Omental fat pad (tissue), 4 donors: ENCODE results near the gene TCEANC. TPM values are rescaled to one million over a fixed set of nuclear protein-coding genes. Genes with fewer than 3 reads are reported as not detected.

Source experiments
- ATAC-seq: fragments of 150-250 bp; one replicate; pipeline ENCODE4 v1.9.1; 2016; ENCODE audit warnings: mild to moderate bottlenecking, moderate library complexity; ENCODE audit not compliant: low FRiP score
- DNase-seq: peaks from one replicate; pipeline ENCODE4 v3.0.0-alpha.2; 2019; ENCODE audit warnings: low spot score
- CTCF ChIP-seq, 3 donors: fragments of 450-650 bp; IDR thresholded peaks; one replicate each; pipeline ENCODE4 v1.5.1; 2016 to 2017; ENCODE audit warnings: antibody characterized with exemption in 3 of 3, mild to moderate bottlenecking in 3 of 3, moderate library complexity in 2 of 3
- total RNA-seq, 4 donors: library from RNA; depleted of rRNA; stranded (reverse); fragments of >200 nt; gene quantifications; one replicate each; pipeline ENCODE4 v1.1.0, GENCODE V29; 2016

Gene TCEANC
- total RNA-seq, 4 donors from 2014 or later: 2.4 to 3.9 (median 3.6) TPM

- DNase-seq: no peak
- no peak for ATAC-seq
- no peak for TF ChIP-seq CTCF (IDR thresholded peaks at IDR 0.05)
These were observed 2.7 kb downstream of the TCEANC start for GRCh38 chrX:13655674-13656073.

- DNase-seq: no peak
- no peak for ATAC-seq
- peak in 1 of 3 donors; percentile 20 for TF ChIP-seq CTCF (IDR thresholded peaks at IDR 0.05)
These were observed 5.7 kb downstream of the TCEANC start for GRCh38 chrX:13658602-13659001.

- DNase-seq: no peak
- TF ChIP-seq CTCF (IDR thresholded peaks at IDR 0.05): no peak
- peak; percentile 43 for ATAC-seq
These were observed 6.1 kb downstream of the TCEANC start for GRCh38 chrX:13659063-13659462.

- DNase-seq (no peak), ATAC-seq (no peak)
- no peak for TF ChIP-seq CTCF (IDR thresholded peaks at IDR 0.05)
These were observed 8.9 kb downstream of the TCEANC start for GRCh38 chrX:13661735-13662288.

- TF ChIP-seq CTCF (IDR thresholded peaks at IDR 0.05): no peak
- DNase-seq (no peak), ATAC-seq (no peak)
These were observed 9.4 kb downstream of the TCEANC start for GRCh38 chrX:13662355-13662791.

GRCh38 chrX:13664020-13664419 lies 11.1 kb downstream of the TCEANC start:
- ATAC-seq: no peak
- TF ChIP-seq CTCF (IDR thresholded peaks at IDR 0.05): no peak
- no peak for DNase-seq

GRCh38 chrX:13666836-13667235 lies 13.9 kb downstream of the TCEANC start:
- TF ChIP-seq CTCF (IDR thresholded peaks at IDR 0.05): no peak
- ATAC-seq (no peak), DNase-seq (no peak)
